Left forelimb (tissue), 1 donor: ENCODE results near the gene ARHGEF26.

Source experiments
- DNase-seq: peaks from one replicate; pipeline ENCODE4 v3.0.0-alpha.2; 2018; ENCODE audit warnings: low spot score

Gene ARHGEF26

GRCh38 chr3:154119951-154120350 is 1.2 kb upstream of the ARHGEF26 start:
- DNase-seq: no peak

- peak; percentile 68 for DNase-seq
These were observed 736 bp downstream of the ARHGEF26 start for GRCh38 chr3:154121701-154122551.

- DNase-seq: no peak
These were observed 1.3 kb downstream of the ARHGEF26 start for GRCh38 chr3:154122552-154122911.

GRCh38 chr3:154122912-154123559 is 1.8 kb downstream of the ARHGEF26 start:
- DNase-seq: no peak

GRCh38 chr3:154123906-154124305 is 2.7 kb downstream of the ARHGEF26 start:
- no peak for DNase-seq

- DNase-seq: no peak
These were observed 4.3 kb downstream of the ARHGEF26 start for GRCh38 chr3:154125378-154126030.

- DNase-seq: no peak
These were observed 5.5 kb downstream of the ARHGEF26 start for GRCh38 chr3:154126651-154127050.

GRCh38 chr3:154129625-154130024 is 8.4 kb downstream of the ARHGEF26 start:
- no peak for DNase-seq

GRCh38 chr3:154130540-154130939 is 9.3 kb downstream of the ARHGEF26 start:
- no peak for DNase-seq

GRCh38 chr3:154131830-154132229 is 10.6 kb downstream of the ARHGEF26 start:
- DNase-seq: no peak

GRCh38 chr3:154132777-154133375 is 11.7 kb downstream of the ARHGEF26 start:
- no peak for DNase-seq

- no peak for DNase-seq
These were observed 14.5 kb downstream of the ARHGEF26 start for GRCh38 chr3:154135511-154136173.

- no peak for DNase-seq
These were observed 15.8 kb downstream of the ARHGEF26 start for GRCh38 chr3:154137036-154137435.

- DNase-seq: no peak
These were observed 18.8 kb downstream of the ARHGEF26 start for GRCh38 chr3:154139996-154140436.

GRCh38 chr3:154142608-154143007 is 21.4 kb downstream of the ARHGEF26 start:
- DNase-seq: no peak

- DNase-seq: no peak
These were observed 22.7 kb downstream of the ARHGEF26 start for GRCh38 chr3:154143873-154144272.

GRCh38 chr3:154144825-154145465 is 23.8 kb downstream of the ARHGEF26 start:
- no peak for DNase-seq

GRCh38 chr3:154148541-154148940 is 27.4 kb downstream of the ARHGEF26 start:
- no peak for DNase-seq

- no peak for DNase-seq
These were observed 28.1 kb downstream of the ARHGEF26 start for GRCh38 chr3:154149286-154149685.

- DNase-seq: no peak
These were observed 30.8 kb downstream of the ARHGEF26 start for GRCh38 chr3:154151969-154152368.

GRCh38 chr3:154152741-154153140 is 31.6 kb downstream of the ARHGEF26 start:
- DNase-seq: no peak
